Activated T-cell treated with anti-CD3 and anti-CD28 coated beads, Interleukin-2, amount 50 U/mL, for 72 hours (primary cell): Measurements from ENCODE around the gene RNF223. TPM values are rescaled to one million over a fixed set of nuclear protein-coding genes. Genes with fewer than 3 reads are reported as not detected.
"Not testable (repeated sequence)": the region's sequence is repeated elsewhere in the genome, so short reads cannot be mapped to it uniquely, and the experiment has no call there.

ENCODE experiments used
- ATAC-seq, 2 donors: fragments of 150-1000 bp; cut with Tn5 transposase; replicated peaks in 1 of 2; 2 replicates each; pipeline ENCODE4 v1.10.0; 2021; ENCODE audit warnings: moderate library complexity in 2 of 2, mild to moderate bottlenecking in 1 of 2
- DNase-seq, 2 donors: peaks; one replicate each; pipeline ENCODE4 v3.0.0; 2021 to 2022; ENCODE audit warnings: mixed read lengths in 1 of 2
- H3K27ac Mint-ChIP-seq: one replicate; pipeline ENCODE4 v1.8.0; 2022; ENCODE audit warnings: mild to moderate bottlenecking, moderate library complexity, mixed read lengths
- H3K27me3 Mint-ChIP-seq: one replicate; pipeline ENCODE4 v1.8.0; 2022; ENCODE audit warnings: low read depth, mixed read lengths
- H3K36me3 Mint-ChIP-seq, 2 donors: one replicate each; pipeline ENCODE4 v1.8.0; 2022; ENCODE audit warnings: mixed read lengths in 2 of 2, mild to moderate bottlenecking in 1 of 2; ENCODE audit not compliant: insufficient read depth in 2 of 2
- H3K4me1 Mint-ChIP-seq: one replicate; pipeline ENCODE4 v1.8.0; 2022; ENCODE audit warnings: low read depth, mixed read lengths
- H3K4me3 Mint-ChIP-seq, 2 donors: one replicate each; pipeline ENCODE4 v1.8.0; 2022; ENCODE audit warnings: mild to moderate bottlenecking in 2 of 2, mixed read lengths in 2 of 2, moderate library complexity in 2 of 2
- H3K9me3 Mint-ChIP-seq, 2 donors: one replicate each; pipeline ENCODE4 v1.8.0; 2022; ENCODE audit warnings: mixed read lengths in 2 of 2
- total RNA-seq, 2 donors: library from RNA; stranded (reverse); gene quantifications; one replicate each; pipeline ENCODE4 v1.2.3, GENCODE V29; 2022

The RNF223 gene
- total RNA-seq, 2 donors from 2014 or later = 0.12 TPM; not detected in 1

- Mint-ChIP-seq H3K36me3 (peaks cover 20 to 54% of the 10 kb centered on the region in 2 donors), H3K27me3 (no peaks in the 10 kb centered on the region), H3K27ac (peak overlapping the region; percentile 64), H3K4me1 (peaks cover 59% of the 10 kb centered on the region), H3K4me3 (peak overlapping the region; percentile 2 to 3), H3K9me3 (peaks cover 6 to 13% of the 10 kb centered on the region in 2 donors)
- DNase-seq (no peak), ATAC-seq (peak; percentile 42 to 54)
Observed at GRCh38 chr1:1099506-1100183, 25.5 kb upstream of the RNF223 start.

- Mint-ChIP-seq H3K27me3 (no peaks in the 10 kb centered on the region), H3K36me3 (peaks cover 20 to 51% of the 10 kb centered on the region in 2 donors), H3K4me3 (peak overlapping the region; percentile 2 to 75), H3K4me1 (peaks cover 52% of the 10 kb centered on the region), H3K9me3 (peaks cover 6 to 13% of the 10 kb centered on the region in 2 donors), H3K27ac (peak overlapping the region; percentile 64)
- DNase-seq (peak in 1 of 2 donors; percentile 61), ATAC-seq (peak; percentile 92 to 94)
Observed at GRCh38 chr1:1098681-1099421, 24.7 kb upstream of the RNF223 start.

GRCh38 chr1:1096136-1096535, 22.0 kb upstream of the RNF223 start:
- DNase-seq, H3K4me3 Mint-ChIP-seq, H3K27ac Mint-ChIP-seq, ATAC-seq, H3K27me3 Mint-ChIP-seq: not testable (repeated sequence)
- peaks cover 6 to 13% of the 10 kb centered on the region in 2 donors for H3K9me3 Mint-ChIP-seq
- H3K36me3 Mint-ChIP-seq = peaks cover 17 to 39% of the 10 kb centered on the region in 2 donors
- peaks cover 52% of the 10 kb centered on the region for H3K4me1 Mint-ChIP-seq

- no peaks in the 10 kb centered on the region for H3K27me3 Mint-ChIP-seq
Observed at GRCh38 chr1:1094981-1095380, 20.9 kb upstream of the RNF223 start.

GRCh38 chr1:1093610-1093943, 19.5 kb upstream of the RNF223 start:
- Mint-ChIP-seq H3K27me3 (no peaks in the 10 kb centered on the region), H3K9me3 (peaks cover 0 to under 1% of the 10 kb centered on the region in 2 donors), H3K4me3 (no peak overlapping the region), H3K27ac (no peak overlapping the region), H3K36me3 (peaks cover 4 to 19% of the 10 kb centered on the region in 2 donors), H3K4me1 (peaks cover 28% of the 10 kb centered on the region)
- DNase-seq (no peak), ATAC-seq (no peak)

More at GRCh38 chr1:1094981-1095380, 20.9 kb upstream of the RNF223 start:
- peaks cover 4 to 9% of the 10 kb centered on the region in 2 donors for H3K9me3 Mint-ChIP-seq
- DNase-seq = no peak
- H3K4me1 Mint-ChIP-seq = peaks cover 42% of the 10 kb centered on the region
- peaks cover 13 to 32% of the 10 kb centered on the region in 2 donors for H3K36me3 Mint-ChIP-seq
- no peak overlapping the region for H3K27ac Mint-ChIP-seq
- ATAC-seq = no peak
- H3K4me3 Mint-ChIP-seq = no peak overlapping the region

- DNase-seq = peak in 1 of 2 donors; percentile 12
- no peak overlapping the region for H3K27ac Mint-ChIP-seq
- no peaks in the 10 kb centered on the region for H3K9me3 Mint-ChIP-seq
- H3K27me3 Mint-ChIP-seq = no peaks in the 10 kb centered on the region
- peak; percentile 46 to 48 for ATAC-seq
- peaks cover 4 to 18% of the 10 kb centered on the region in 2 donors for H3K36me3 Mint-ChIP-seq
- peaks cover 22% of the 10 kb centered on the region for H3K4me1 Mint-ChIP-seq
- H3K4me3 Mint-ChIP-seq = peak overlapping the region; percentile 15 to 23
Observed at GRCh38 chr1:1092894-1093609, 18.9 kb upstream of the RNF223 start.

GRCh38 chr1:1092149-1092855, 18.2 kb upstream of the RNF223 start:
- Mint-ChIP-seq H3K4me1 (peaks cover 15% of the 10 kb centered on the region), H3K4me3 (no peak overlapping the region), H3K27ac (no peak overlapping the region), H3K36me3 (peaks cover 2 to 13% of the 10 kb centered on the region in 2 donors), H3K9me3 (no peaks in the 10 kb centered on the region), H3K27me3 (no peaks in the 10 kb centered on the region)
- peak in 1 of 2 donors; percentile 4 for ATAC-seq
- no peak for DNase-seq

GRCh38 chr1:1091344-1092148, 17.4 kb upstream of the RNF223 start:
- Mint-ChIP-seq H3K4me1 (peaks cover 14% of the 10 kb centered on the region), H3K4me3 (no peak overlapping the region), H3K9me3 (no peaks in the 10 kb centered on the region), H3K36me3 (peaks cover 3 to 12% of the 10 kb centered on the region in 2 donors), H3K27me3 (no peaks in the 10 kb centered on the region), H3K27ac (no peak overlapping the region)
- ATAC-seq = peak; percentile 26 to 32
- peak in 1 of 2 donors; percentile 51 for DNase-seq

- Mint-ChIP-seq H3K36me3 (peaks cover 3 to 10% of the 10 kb centered on the region in 2 donors), H3K9me3 (no peaks in the 10 kb centered on the region), H3K4me3 (no peak overlapping the region), H3K27me3 (no peaks in the 10 kb centered on the region), H3K4me1 (peaks cover 14% of the 10 kb centered on the region), H3K27ac (no peak overlapping the region)
- ATAC-seq (no peak), DNase-seq (peak in 1 of 2 donors; percentile 2)
Observed at GRCh38 chr1:1090424-1091343, 16.6 kb upstream of the RNF223 start.

GRCh38 chr1:1089731-1090423, 15.8 kb upstream of the RNF223 start:
- H3K27me3 Mint-ChIP-seq = no peaks in the 10 kb centered on the region
- no peak for DNase-seq

More at GRCh38 chr1:1089731-1090423, 15.8 kb upstream of the RNF223 start:
- Mint-ChIP-seq H3K4me1 (peaks cover 14% of the 10 kb centered on the region), H3K36me3 (peaks cover 2 to 6% of the 10 kb centered on the region in 2 donors), H3K27ac (no peak overlapping the region), H3K4me3 (no peak overlapping the region), H3K9me3 (no peaks in the 10 kb centered on the region)
- no peak for ATAC-seq
